PC-9 (cell line): ENCODE results near the gene DGKZ. TPM values are rescaled to one million over a fixed set of nuclear protein-coding genes. Genes with fewer than 3 reads are reported as not detected.

Experiments
- BruUV-seq: library from RNA; stranded (reverse); fragments of 400-500 nt; replicated peaks from 2 replicates; lab custom pipeline; 2021; lab: Mats Ljungman, UMichigan
- CTCF ChIA-PET: fragments of 300-600 bp; sonication (Branson Sonifier 250); formaldehyde crosslinking; loops from one replicate; lab custom pipeline; 2022; ENCODE audit warnings: antibody characterized with exemption; lab: Charles Lee
- POLR2A ChIA-PET: fragments of 300-600 bp; sonication (Branson Sonifier 250); formaldehyde crosslinking; loops from one replicate; lab custom pipeline; 2022; ENCODE audit warnings: antibody characterized with exemption; ENCODE audit not compliant: unreplicated experiment; lab: Charles Lee
- DNase-seq, 2 experiments: peaks; one replicate each; pipeline versions ENCODE4 v3.0.0 to v3.0.0-alpha.2; 2015 to 2022; ENCODE audit warnings: mixed read lengths in 1 of 2
- H2AFZ ChIP-seq: fragments of 200-600 bp; sonication (generic); 2 replicates; pipeline ENCODE4 v1.8.1; 2017; ENCODE audit warnings: antibody characterized with exemption
- H3F3A ChIP-seq: fragments of 200-600 bp; sonication (generic); 2 replicates; pipeline ENCODE4 v1.8.1; 2017; ENCODE audit warnings: antibody characterized with exemption, mild to moderate bottlenecking, low read depth; ENCODE audit not compliant: insufficient read depth
- H3K27ac ChIP-seq: fragments of 200-600 bp; sonication (generic); 2 replicates; pipeline ENCODE4 v1.6.1; 2016; ENCODE audit warnings: mixed run types
- H3K27me3 ChIP-seq: fragments of 200-600 bp; sonication (generic); 2 replicates; pipeline ENCODE4 v1.6.1; 2016; ENCODE audit warnings: low read depth, mixed run types; ENCODE audit not compliant: insufficient read depth
- H3K36me3 ChIP-seq: fragments of 200-600 bp; sonication (generic); 2 replicates; pipeline ENCODE4 v1.6.1; 2016; ENCODE audit warnings: low read depth, mixed run types
- H3K4me1 ChIP-seq: fragments of 200-600 bp; sonication (generic); replicated peaks from 2 replicates; pipeline ENCODE4 v1.6.1; 2016; ENCODE audit warnings: mixed run types; ENCODE audit not compliant: insufficient read depth
- H3K4me2 ChIP-seq: fragments of 200-600 bp; sonication (generic); 2 replicates; pipeline ENCODE4 v1.6.1; 2017; ENCODE audit warnings: mixed run types
- H3K4me3 ChIP-seq: fragments of 200-600 bp; sonication (generic); 2 replicates; pipeline ENCODE4 v1.6.1; 2016; ENCODE audit warnings: mixed run types
- H3K79me2 ChIP-seq: fragments of 200-600 bp; sonication (generic); 2 replicates; pipeline ENCODE4 v1.6.1; 2017; ENCODE audit warnings: low read depth, mixed run types
- H3K9me2 ChIP-seq: fragments of 200-600 bp; sonication (generic); 2 replicates; pipeline ENCODE4 v1.8.1; 2017; ENCODE audit warnings: mild to moderate bottlenecking; ENCODE audit not compliant: insufficient read depth
- H3K9me3 ChIP-seq: fragments of 200-600 bp; sonication (generic); 2 replicates; pipeline ENCODE4 v1.8.1; 2016; ENCODE audit warnings: low read depth; ENCODE audit not compliant: insufficient read depth
- H4K20me1 ChIP-seq: fragments of 200-600 bp; sonication (generic); 2 replicates; pipeline ENCODE4 v1.8.1; 2017; ENCODE audit not compliant: insufficient read depth
- CTCF ChIP-seq: fragments of 200-600 bp; sonication (generic); conservative IDR thresholded peaks from 2 replicates; pipeline ENCODE4 v1.6.1; 2017; ENCODE audit warnings: mixed run types, antibody characterized with exemption, mild to moderate bottlenecking, moderate library complexity
- EZH2 ChIP-seq: fragments of 200-600 bp; sonication (generic); IDR thresholded peaks from 2 replicates; pipeline ENCODE4 v1.8.0; 2017; ENCODE audit warnings: antibody characterized with exemption, low read depth
- intact Hi-C: fragments of 100-400 bp; cut with micrococcal nuclease; formaldehyde crosslinking; loops from one replicate; pipeline ENCODE4 v1.10.0; 2022; ENCODE audit not compliant: unreplicated experiment
- total RNA-seq: library from RNA; stranded (reverse); gene quantifications from 2 replicates; pipeline ENCODE4 v1.2.3, GENCODE V29; 2021

Gene DGKZ
- total RNA-seq, 1 experiment from 2014 or later, result 49.3 TPM

GRCh38 chr11:46319074-46319453, 28.2 kb upstream of the DGKZ start:
- BruUV-seq, result no TSS peak
- Histone ChIP-seq H3K4me1 (peaks cover 14% of the 10 kb centered on the region; the same call in 1 of the 2 replicates), H2AFZ (no peak overlapping the region), H3K9me3 (no peaks in the 10 kb centered on the region), H3K27me3 (no peaks in the 10 kb centered on the region), H3K4me2 (no peak overlapping the region), H3K36me3 (no peaks in the 10 kb centered on the region), H3K27ac (no peak overlapping the region), H3K79me2 (no peaks in the 10 kb centered on the region), H3K9me2 (no peaks in the 10 kb centered on the region), H3K4me3 (no peak overlapping the region), H3F3A (no peaks in the 10 kb centered on the region; the same call in 1 of the 2 replicates), H4K20me1 (no peaks in the 10 kb centered on the region)
- ChIA-PET POLR2A (no interaction called here), CTCF (interaction anchor here (0.6 kb wide), 2 partner anchors 447 to 645 kb away, joined by 3 to 16 read pairs; no protein-coding TSS in a partner anchor)
- intact Hi-C loops, result no loop called here
- peak in 1 of 2 experiments; percentile 34 for DNase-seq
- TF ChIP-seq EZH2, result no peak
- TF ChIP-seq CTCF, result no peak

DNA sequence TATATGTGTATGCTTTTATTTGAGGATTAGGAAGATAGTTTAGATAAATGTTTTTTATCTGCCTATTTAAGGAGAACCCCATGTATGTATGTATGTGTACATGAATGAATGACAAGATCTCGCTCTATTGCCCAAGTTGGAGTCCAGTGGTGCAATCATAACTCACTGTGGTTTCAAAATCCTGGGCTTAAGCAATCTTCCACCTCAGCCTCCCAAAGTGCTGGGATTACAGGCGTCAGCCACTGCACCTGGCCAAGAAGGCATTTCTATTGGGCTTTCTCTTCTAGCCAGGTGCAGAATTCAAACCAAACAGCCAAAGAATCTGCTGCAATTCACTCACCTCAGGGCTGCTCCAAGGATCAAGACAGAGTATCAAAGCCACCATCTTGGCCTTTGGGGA, 25.5 kb upstream of the DGKZ start:
- Histone ChIP-seq H3K4me3 (no peak overlapping the region), H3K36me3 (no peaks in the 10 kb centered on the region), H3F3A (no peaks in the 10 kb centered on the region; the same call in none of the 2 replicates), H3K79me2 (no peaks in the 10 kb centered on the region), H3K4me2 (no peak overlapping the region), H4K20me1 (no peaks in the 10 kb centered on the region), H2AFZ (no peak overlapping the region), H3K27ac (no peak overlapping the region), H3K9me3 (no peaks in the 10 kb centered on the region), H3K27me3 (no peaks in the 10 kb centered on the region), H3K9me2 (no peaks in the 10 kb centered on the region), H3K4me1 (no peaks in the 10 kb centered on the region)
- DNase-seq, result peak in 1 of 2 experiments; percentile 71
- no peak for TF ChIP-seq CTCF
- no peak for TF ChIP-seq EZH2
- POLR2A ChIA-PET, result no interaction called here
- CTCF ChIA-PET, result interaction anchor here (0.6 to 0.7 kb wide), 2 partner anchors 9 to 516 kb away, joined by 3 read pairs; no protein-coding TSS in a partner anchor
- intact Hi-C loops, result no loop called here
- BruUV-seq, result no TSS peak

- H3K9me3 ChIP-seq, result no peaks in the 10 kb centered on the region
- no peak overlapping the region for H2AFZ ChIP-seq
- no peaks in the 10 kb centered on the region for H3K36me3 ChIP-seq
- no peak overlapping the region for H3K4me2 ChIP-seq
- peaks cover 4% of the 10 kb centered on the region for H3F3A ChIP-seq
- H3K9me2 ChIP-seq, result no peaks in the 10 kb centered on the region
- no peaks in the 10 kb centered on the region for H3K27me3 ChIP-seq
- ChIA-PET POLR2A (no interaction called here), CTCF (interaction anchor here (0.6 kb wide), 3 partner anchors 11 to 191 kb away, joined by 3 to 11 read pairs (median 3); no protein-coding TSS in a partner anchor)
- no TSS peak for BruUV-seq
- intact Hi-C loops, result no loop called here
- H4K20me1 ChIP-seq, result no peaks in the 10 kb centered on the region
- H3K4me1 ChIP-seq, result peaks cover 3% of the 10 kb centered on the region
- no peak overlapping the region for H3K4me3 ChIP-seq
- no peak overlapping the region for H3K27ac ChIP-seq
- no peaks in the 10 kb centered on the region for H3K79me2 ChIP-seq
- DNase-seq, result no peak
- TF ChIP-seq EZH2 (no peak), CTCF (peak; percentile 44)
Observed at GRCh38 chr11:46322759-46323158, 24.5 kb upstream of the DGKZ start.
